ENCODE results near the gene CGB3. TPM values are rescaled to one million over a fixed set of nuclear protein-coding genes. Genes with fewer than 3 reads are reported as not detected.

The CGB3 gene
- total and polyA plus RNA-seq, 12 donors = not detected

DNA sequence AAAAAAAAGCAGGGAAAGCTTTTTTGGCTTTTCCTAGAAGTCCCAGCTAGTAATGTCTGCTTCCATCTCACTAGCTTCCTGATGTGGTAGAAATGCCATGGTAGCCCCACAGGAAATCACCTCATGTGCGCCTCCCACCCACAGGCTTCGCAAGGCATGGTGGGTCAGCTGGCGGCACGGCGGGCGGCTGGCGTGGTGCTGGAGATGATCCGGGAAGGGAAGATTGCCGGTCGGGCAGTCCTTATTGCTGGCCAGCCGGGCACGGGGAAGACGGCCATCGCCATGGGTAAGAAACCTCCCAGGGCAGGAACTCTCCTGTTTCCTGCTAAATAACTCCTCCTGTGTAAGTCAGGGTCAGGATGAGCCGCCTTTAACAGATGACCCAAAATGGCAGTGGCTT, 20.0 kb downstream of the CGB3 start:
- Histone ChIP-seq H3K27me3 (no peaks in the 10 kb centered on the region), H3K9me3 (no peaks in the 10 kb centered on the region), H3K4me1 (no peaks in the 10 kb centered on the region), H3K36me3 (peaks cover 0 to 86% (median 38%) of the 10 kb centered on the region in 9 donors), H3K4me3 (no peak overlapping the region), H3K27ac (no peak overlapping the region)
- TF ChIP-seq, protein P1, sequence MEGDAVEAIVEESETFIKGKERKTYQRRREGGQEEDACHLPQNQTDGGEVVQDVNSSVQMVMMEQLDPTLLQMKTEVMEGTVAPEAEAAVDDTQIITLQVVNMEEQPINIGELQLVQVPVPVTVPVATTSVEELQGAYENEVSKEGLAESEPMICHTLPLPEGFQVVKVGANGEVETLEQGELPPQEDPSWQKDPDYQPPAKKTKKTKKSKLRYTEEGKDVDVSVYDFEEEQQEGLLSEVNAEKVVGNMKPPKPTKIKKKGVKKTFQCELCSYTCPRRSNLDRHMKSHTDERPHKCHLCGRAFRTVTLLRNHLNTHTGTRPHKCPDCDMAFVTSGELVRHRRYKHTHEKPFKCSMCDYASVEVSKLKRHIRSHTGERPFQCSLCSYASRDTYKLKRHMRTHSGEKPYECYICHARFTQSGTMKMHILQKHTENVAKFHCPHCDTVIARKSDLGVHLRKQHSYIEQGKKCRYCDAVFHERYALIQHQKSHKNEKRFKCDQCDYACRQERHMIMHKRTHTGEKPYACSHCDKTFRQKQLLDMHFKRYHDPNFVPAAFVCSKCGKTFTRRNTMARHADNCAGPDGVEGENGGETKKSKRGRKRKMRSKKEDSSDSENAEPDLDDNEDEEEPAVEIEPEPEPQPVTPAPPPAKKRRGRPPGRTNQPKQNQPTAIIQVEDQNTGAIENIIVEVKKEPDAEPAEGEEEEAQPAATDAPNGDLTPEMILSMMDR (IDR thresholded peaks at IDR 0.05) = no peak
- 96 to 98% methylated on average over 15 of the region's 15 CpGs for WGBS, 2 donors
- intact Hi-C loops (cut with DNase I) = no loop called here
- ATAC-seq (no peak), DNase-seq (no peak)

DNA sequence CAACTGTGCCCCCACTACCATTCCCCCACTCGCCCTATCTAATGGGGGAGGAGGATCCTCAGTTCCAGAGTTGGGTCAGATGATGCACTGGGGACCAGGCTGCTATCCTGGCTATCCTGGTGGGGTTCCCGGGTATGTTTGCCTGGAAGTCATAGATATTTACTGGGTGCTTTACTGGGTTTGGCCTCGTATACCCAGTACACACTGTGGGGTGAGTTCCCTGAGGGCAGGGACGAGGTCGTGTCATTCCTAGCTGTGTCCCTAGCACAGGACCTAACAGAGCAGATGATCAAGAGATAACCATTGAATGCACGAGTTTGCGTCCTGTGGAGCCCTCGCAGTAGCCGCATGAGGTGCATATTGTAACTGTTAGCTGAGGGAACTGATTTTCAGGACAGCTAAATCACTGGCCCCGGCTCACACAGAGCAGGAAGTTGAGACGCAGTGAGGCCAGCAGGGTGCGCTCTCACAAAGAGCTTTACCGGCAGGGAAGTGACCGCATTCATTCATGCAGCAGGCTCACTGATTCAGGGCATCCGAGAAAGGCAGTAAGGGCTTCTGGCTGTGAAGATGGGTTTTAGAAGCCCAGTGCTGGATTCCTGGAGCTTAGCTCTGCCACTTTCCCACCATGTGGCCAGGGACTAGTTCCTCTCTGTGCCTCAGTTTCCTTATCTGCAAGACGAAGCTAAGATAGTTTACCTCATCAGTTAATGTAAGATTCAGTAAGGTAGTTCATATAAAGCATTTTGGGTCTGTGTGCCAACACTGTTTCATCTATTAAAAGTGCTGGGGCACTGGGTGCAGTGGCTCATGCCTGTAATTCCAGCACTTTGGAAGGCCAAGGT, 24.4 kb downstream of the CGB3 start:
- intact Hi-C loops (cut with DNase I) = loop anchor here in 5 of 10 donors (10.0 kb wide), 4 partner anchors 75 to 215 kb away; partner anchors contain the start of genes KCNA7 (in 2 of the 5), HRC (in 1 of the 5) and TRPM4 (in 1 of the 5)
- Histone ChIP-seq H3K4me1 (peaks cover 0 to 6% (median 5%) of the 10 kb centered on the region in 9 donors), H3K27ac (no peak overlapping the region), H3K27me3 (no peaks in the 10 kb centered on the region), H3K9me3 (no peaks in the 10 kb centered on the region), H3K36me3 (peaks cover 0 to 44% (median 15%) of the 10 kb centered on the region in 9 donors), H3K4me3 (no peak overlapping the region)
- ATAC-seq = peak in 6 of 8 donors; percentile 27 to 71 (median 58)
- TF ChIP-seq, protein P1 (IDR thresholded peaks at IDR 0.05) = peak; percentile 23 to 74 (median 61)
- 60 to 61% methylated on average over 16 of the region's 16 CpGs for WGBS, 2 donors
- peak in 1 of 2 donors; percentile 52 for DNase-seq

DNA sequence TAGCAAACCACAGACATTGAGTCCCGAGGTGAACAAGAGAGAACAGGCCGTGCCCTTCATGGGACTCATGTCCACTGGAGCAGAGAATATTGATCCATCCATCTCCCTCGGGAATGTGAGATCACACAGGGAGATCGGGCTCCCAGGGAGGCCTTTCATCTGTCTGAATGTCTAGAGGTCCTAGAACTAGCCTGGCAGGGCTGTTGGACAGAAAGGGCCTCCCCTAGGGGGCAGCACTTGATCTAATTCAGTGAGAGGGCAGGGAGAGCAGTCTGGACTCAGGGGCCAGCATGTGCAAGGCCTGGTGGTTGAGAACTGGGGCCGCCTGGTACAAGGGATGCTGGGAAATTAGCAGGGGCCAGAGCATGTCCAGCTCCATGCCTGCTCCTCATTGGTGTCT, 26.2 kb downstream of the CGB3 start:
- intact Hi-C loops (cut with DNase I) = loop anchor here in 5 of 10 donors (10.0 kb wide), 4 partner anchors 77 to 217 kb away; partner anchors contain the start of genes KCNA7 (in 2 of the 5), HRC (in 1 of the 5) and TRPM4 (in 1 of the 5)
- Histone ChIP-seq H3K36me3 (peaks cover 0 to 26% (median 0%) of the 10 kb centered on the region in 9 donors), H3K9me3 (no peaks in the 10 kb centered on the region), H3K27ac (no peak overlapping the region), H3K4me1 (peaks cover 0 to 14% (median 13%) of the 10 kb centered on the region in 9 donors), H3K4me3 (no peak overlapping the region), H3K27me3 (no peaks in the 10 kb centered on the region)
- 68% methylated on average over 5 of the region's 5 CpGs for WGBS, 2 donors
- no peak for ATAC-seq
- DNase-seq = no peak
- TF ChIP-seq, protein P1 (IDR thresholded peaks at IDR 0.05) = peak in 7 of 9 donors; percentile 28 to 57 (median 37)

DNA sequence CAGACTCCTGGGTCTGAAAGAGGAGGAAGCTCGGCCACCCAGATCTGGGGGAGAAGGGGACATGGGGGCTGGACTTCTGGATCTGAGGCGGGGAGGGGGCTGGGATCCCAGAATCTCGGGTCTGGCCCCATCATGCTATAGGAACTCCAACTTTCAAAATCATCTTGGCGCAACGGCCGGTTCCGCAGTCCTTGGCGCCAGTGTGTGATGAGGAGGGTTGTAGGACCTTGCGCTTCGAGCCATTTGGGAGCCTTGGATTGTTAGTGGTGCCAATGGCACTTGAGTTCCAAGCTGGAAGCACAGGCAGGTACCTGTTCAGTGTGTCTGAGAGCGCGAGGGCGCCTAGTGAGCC, 30.1 kb downstream of the CGB3 start:
- Histone ChIP-seq H3K4me1 (peaks cover 9 to 47% (median 42%) of the 10 kb centered on the region in 9 donors), H3K9me3 (no peaks in the 10 kb centered on the region), H3K27me3 (no peaks in the 10 kb centered on the region), H3K27ac (peak overlapping the region; percentile 74 to 98 (median 95)), H3K4me3 (peak overlapping the region; percentile 42 to 99 (median 88)), H3K36me3 (peaks cover 0 to 20% (median 3%) of the 10 kb centered on the region in 9 donors)
- WGBS, 2 donors = 1% methylated on average over 13 of the region's 13 CpGs
- TF ChIP-seq, protein P1 (IDR thresholded peaks at IDR 0.05) = no peak
- intact Hi-C loops (cut with DNase I) = loop anchor here in 5 of 10 donors (10.0 kb wide), 4 partner anchors 81 to 221 kb away; partner anchors contain the start of genes KCNA7 (in 2 of the 5), HRC (in 1 of the 5) and TRPM4 (in 1 of the 5)
- ATAC-seq = no peak
- no peak for DNase-seq

Data from heart right ventricle (tissue), 16 donors.